NCI-H1694 treated with DMSO at 0.1 percent for 48 hours (cell line): Measurements from ENCODE around the gene ZNF609.
"Not testable (repeated sequence)": the region's sequence is repeated elsewhere in the genome, so short reads cannot be mapped to it uniquely, and the experiment has no call there.

ENCODE experiments used
- DNase-seq: peaks from one replicate; lab custom pipeline; 2025; lab: John Stamatoyannopoulos, UW

Gene ZNF609

DNA sequence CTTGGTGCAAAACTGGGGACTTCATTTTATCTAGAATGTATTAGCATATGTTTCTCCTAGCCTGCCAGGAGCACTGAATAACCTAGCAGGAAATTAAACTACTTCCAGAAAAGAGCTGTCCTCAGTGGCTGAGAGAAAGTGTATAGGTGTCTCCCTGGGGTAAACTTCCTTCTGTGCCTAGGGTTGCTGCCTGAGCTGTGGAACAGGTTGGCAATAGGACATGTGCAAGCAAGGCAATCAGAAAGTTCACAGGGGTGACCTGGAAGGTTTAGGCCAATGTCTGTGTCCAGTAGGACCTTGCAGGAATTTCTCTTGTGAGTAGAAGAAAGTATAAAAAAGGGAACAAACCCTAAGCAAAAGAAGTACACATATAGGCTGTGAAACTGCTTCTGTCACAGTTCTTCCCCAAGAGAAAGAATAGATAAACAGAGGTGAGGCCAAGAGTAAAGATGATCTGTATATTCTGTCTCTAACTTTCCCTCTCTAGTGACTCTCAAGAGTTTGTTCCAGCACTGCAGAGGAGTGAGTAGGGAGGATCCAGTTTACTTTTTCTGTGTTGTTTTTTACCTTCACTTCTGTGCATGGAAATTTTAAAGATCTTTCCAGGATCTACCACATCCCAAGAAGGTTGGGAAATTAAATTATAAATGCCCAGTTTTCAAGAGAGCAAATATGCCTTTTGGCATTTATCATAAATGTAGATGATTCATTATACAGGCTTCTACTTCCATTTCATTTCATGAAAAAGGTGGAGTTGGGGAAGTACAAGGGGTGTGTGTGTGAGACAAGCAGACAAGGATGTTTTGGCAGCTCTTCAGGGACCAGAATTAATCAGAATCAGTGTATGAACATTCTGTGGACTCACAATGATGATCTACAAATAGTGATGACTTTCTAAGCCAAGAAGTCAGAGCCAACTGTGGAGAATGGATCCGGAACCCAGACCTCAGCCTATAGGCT, 159.8 kb downstream of the ZNF609 start:
- no peak for DNase-seq

- DNase-seq: no peak
Observed at GRCh38 chr15:64621056-64621455, 160.7 kb downstream of the ZNF609 start.

DNA sequence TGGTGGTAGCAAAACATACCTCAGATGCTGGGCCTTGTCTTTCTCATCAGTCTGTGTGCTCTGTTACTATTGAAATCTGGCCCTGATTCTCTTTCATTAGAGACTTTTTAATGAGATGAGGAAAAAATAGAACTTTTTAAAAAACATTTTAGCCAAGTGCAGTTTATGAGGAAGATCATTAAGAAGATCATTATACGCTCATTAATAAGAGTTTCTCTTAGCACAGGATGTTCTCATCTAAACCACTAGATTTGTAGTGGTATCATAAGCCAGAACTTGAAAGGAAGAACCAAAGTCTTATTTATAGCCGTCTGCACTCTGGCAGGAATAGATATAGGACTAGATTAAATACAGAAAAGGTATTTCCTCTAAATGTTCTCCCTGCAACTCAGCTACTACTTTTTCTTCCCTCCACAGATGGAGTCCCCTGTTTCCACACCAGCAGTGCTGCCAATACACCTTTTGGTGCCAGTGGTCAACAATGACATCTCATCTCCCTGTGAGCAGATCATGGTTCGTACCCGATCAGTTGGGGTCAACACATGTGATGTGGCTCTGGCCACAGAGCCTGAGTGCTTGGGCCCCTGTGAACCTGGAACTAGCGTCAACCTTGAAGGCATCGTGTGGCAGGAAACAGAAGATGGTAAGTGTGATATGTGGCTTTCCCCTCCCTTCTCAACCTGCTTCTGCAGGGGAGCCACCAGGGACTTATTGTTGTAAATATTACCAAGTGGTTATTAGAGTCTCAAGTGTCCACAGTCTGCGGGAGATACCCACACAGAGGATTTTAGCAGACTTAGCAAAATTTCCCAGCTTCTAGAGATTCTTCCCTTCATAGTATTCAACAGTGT, 162.3 kb downstream of the ZNF609 start:
- DNase-seq: no peak

DNA sequence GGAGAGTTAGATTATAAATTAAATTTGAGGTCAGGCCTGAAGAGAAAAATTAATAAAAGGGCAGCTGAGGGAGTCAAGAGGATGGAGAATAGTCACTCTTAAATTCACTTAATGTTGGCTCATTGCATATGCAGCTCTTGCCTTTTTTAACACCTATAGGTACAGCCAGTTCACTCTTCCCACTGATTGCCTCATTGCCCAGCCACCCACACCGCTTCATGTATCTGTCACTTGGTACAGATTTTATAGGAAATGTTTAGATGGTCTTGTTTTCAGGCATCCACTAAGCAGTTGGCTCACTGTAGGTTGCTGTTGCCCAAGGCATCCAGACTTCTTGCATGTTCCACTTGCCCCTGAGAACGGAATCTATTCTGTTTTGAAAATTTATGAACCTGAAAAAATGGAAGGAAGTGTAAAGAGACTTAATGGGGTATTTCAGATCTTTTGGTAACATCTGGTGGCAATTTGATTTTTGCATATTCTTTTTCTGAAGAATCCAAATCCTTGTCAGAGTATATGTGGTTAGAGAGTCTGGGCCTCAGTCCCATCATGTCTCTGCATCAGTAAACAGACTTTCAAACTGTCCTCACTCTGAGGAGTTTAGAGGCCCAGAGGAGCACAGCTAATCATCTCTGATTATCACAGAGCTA, 163.1 kb downstream of the ZNF609 start:
- no peak for DNase-seq

DNA sequence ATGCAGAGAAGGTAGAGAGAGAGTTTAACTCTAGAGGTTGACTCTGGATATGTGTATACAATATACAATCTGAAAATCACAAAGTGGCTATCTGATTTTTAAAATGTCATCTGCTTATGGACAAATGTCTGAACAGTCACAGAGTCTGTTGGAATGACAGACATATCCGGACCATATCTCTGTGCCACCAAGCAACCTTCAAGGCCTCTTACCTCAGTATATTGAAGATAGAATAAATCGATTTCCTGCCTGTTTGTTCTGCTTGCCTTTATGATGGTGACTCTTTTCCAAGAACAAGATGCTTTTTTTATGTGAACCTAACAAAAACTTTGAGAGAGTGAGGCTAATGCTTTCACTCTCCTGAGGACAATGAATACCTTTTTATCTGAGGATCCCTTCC, 163.9 kb downstream of the ZNF609 start:
- DNase-seq: no peak

GRCh38 chr15:64629063-64629462, 168.7 kb downstream of the ZNF609 start:
- DNase-seq: no peak

DNA sequence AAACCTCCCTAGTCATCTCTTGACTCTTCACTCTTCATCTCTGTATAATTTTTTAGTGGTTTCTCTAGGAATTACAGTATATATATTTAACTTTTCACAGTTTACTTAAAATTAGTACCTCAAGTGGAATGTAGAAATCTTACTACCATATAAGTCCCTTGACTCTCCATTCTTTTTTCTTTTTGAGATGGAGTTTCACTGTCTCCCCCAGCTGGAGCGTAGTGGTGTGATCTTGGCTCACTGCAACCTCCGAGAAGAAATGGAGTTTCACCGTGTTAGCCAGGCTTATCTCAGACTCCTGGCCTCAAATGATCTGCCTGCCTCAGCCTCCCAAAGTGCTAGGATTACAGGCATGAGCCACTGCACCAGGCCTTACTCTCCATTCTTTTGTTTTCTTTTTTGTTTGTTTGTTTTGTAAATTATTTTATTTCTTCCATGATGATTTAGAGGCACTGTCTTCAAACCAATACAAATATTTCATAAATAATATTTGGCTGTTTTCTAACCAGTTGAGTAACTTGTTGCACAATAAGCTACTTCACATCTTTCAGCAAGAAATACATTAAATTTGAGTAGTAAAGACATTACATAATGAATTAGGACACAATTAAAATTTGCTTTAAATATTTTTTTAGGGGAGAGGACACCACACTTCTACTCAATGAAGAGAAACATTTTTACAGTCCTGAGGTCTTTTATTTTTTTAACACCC, 170.2 kb downstream of the ZNF609 start:
- DNase-seq: no peak

GRCh38 chr15:64632639-64633038, 172.3 kb downstream of the ZNF609 start:
- DNase-seq: not testable (repeated sequence)

DNA sequence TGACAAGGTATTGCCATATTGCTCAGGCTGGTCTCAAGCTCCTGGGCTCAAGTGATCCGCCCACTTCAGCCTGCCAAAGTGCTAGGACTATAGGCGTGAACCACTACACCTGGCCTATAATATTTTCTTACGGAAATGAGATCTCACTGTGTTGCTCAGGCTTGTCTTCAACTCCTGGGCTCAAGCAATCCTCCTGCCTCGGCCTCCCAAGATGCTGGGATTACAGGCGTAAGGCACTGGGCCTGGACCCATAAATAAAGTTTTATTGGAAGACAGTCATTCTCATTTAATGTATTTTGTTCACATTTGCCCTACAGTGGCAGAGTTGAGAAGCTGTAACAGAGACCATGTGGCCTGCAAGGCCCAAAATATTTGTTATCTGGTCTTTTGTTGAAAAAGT, 173.0 kb downstream of the ZNF609 start:
- no peak for DNase-seq

- no peak for DNase-seq
Observed at GRCh38 chr15:64634027-64634426, 173.6 kb downstream of the ZNF609 start.

DNA sequence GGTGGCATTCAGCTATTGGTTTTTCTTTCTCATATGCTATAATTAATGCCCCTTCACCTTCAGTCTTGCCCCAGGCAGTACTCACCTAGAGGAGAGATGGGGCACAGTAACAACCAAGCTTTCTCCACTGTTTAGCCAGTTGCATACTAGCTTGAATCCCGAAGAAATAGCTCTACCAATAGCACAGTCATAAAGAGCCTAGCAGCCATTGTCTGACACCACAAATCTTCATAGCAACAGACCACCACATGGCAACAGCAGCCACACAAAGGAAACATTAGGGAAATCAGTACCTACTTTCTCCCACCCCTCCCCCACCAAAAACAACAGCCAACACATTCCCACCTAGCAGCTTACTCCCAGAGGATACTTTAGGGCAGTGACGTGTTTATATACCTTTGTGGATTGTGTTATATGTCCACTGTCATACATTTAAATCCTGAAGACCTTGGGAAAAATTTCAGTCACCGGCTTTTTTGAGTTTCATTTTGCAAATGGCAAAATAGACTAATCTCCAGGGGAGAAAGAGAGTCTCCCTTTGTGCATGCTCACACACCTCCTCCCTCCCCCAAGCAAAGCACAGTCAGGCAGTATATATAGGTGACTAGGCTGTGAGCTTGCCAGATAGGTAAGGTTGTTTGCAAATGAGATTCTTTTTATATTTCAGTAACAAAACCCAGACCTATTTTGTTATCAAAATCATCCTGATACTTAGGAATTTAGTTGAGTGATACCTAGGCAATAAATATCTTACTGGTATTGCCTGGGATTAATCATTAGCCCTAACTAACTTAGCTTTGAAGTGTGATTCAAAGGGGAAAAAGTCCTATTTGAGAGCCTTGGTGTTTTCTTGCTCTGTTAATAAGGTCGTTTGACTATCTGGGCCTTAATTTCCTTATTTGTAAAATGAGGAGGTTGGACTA, 174.5 kb downstream of the ZNF609 start:
- DNase-seq: no peak

DNA sequence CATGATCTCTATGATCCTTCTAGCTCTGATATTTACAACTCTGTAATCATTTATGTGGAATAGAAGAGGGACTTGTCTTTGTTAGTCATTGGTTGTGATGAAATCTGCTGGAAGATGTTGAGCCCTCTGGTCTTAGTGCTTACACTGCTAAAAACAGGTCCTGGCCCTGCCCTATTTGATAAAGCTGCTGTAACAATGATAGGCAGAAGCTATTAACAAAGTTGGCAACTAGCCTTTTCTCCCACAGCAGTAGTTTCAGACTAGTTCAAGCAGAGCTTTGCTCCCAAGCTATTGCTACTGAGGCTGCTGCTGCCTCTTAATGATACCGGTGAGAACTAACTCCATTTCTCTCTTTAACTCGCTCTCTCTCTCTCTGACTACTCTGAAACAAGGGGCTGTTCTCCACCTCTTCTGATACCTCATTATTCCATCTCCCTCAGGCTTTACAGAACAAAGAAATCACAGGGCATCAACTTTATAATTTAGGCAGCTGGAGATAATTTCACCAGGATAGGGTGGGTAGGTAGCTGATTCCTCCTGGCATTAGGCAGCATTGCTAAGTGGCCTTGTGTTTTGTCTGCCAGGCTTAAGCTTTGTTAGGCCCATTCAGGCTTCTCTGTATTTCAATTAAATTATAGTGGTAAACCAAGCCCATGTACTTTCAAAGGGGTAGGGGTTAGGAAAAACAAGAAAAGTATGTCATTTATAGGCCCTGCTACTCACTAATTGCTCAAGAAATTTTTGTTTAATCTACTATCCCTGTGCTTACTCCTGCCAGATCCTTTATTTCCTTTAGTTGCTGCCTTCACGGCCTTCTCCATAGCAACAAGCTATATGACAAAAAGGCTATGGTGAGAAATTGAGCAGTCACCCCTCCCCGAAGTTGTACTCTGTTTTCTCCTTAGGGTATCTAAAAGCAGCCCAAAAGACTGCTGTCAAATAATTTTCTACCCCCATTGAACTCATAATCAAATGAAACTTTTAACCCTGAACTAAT, 175.4 kb downstream of the ZNF609 start:
- no peak for DNase-seq

- no peak for DNase-seq
Observed at GRCh38 chr15:64636556-64636955, 176.2 kb downstream of the ZNF609 start.

DNA sequence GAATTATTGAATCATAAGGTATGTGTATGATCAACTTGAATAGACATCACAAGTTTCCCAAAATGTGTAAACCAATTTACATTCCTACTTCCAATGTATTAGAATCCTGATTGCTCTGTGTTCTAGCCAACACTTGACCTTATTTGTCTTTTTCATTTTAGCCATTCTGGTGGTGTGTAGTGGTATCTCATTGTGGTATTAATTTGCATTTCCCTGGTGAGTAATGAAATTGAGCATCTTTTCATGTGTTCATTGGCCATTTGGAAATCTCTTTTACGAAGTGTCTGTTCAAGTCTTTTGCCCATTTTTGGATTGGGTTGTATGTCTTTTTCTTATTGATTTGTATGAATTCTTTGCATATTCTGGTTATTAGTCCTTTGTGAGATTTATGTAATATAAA, 177.0 kb downstream of the ZNF609 start:
- no peak for DNase-seq

- not testable (repeated sequence) for DNase-seq
Observed at GRCh38 chr15:64639744-64640143, 179.4 kb downstream of the ZNF609 start.

- no peak for DNase-seq
Observed at GRCh38 chr15:64640146-64640871, 179.9 kb downstream of the ZNF609 start.

GRCh38 chr15:64642875-64643274, 182.5 kb downstream of the ZNF609 start:
- no peak for DNase-seq

DNA sequence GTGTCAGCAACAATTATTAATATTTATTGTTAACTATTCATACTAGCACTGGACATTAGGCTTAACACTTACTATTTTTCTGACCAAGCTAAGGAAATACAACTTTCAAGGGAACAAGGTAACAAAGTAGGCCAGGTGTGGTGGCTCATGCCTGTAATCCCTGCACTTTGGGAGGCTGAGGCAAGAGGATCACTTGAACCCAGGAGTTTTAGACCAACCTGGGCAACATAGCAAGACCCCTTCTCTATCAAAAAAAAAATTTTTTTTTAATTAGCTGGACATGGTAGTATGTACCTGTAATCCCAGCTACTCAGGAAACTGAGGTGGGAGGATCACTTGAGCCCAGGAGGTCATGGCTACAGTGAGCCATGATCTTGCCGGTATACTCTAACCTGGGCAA, 183.3 kb downstream of the ZNF609 start:
- DNase-seq: no peak

DNA sequence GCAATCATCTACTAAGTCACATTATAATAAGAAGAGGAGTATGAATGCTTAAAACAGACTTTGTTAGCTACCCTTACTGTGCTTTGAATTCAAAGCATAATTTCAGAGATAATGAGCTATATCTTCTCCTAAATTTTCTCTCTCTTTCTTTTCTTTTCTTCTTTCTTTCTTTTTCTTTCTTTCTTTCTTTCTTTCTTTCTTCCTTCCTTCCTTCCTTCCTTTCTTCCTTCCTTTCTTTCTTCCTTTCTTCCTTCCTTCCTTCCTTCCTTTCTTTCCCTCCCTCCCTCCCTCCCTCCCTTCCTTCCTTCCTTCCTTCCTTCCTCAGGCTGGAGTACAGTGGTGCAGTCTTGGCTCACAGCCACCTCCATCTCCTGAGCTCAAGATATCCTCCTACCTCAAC, 184.4 kb downstream of the ZNF609 start:
- DNase-seq: not testable (repeated sequence)
